Activated CD8-positive, alpha-beta T cell treated with anti-CD3 and anti-CD28 coated beads for 36 hours (primary cell): ENCODE data around the gene MRPL1. TPM values are rescaled to one million over a fixed set of nuclear protein-coding genes. Genes with fewer than 3 reads are reported as not detected.
"Not testable (repeated sequence)": the region's sequence is repeated elsewhere in the genome, so short reads cannot be mapped to it uniquely, and the experiment has no call there.

Experiments
- ATAC-seq: fragments of 200-7000 bp; cut with Tn5 transposase; one replicate; pipeline ENCODE4 v1.10.0; 2021; ENCODE audit warnings: mild to moderate bottlenecking, moderate library complexity
- CTCF ChIA-PET: fragments of 350-600 bp; sonication (Branson Sonifier 250); formaldehyde crosslinking; loops from one replicate; lab custom pipeline; 2021; ENCODE audit warnings: antibody characterized with exemption; lab: Charles Lee
- POLR2A ChIA-PET: fragments of 350-600 bp; sonication (Branson Sonifier 250); formaldehyde crosslinking; loops from one replicate; lab custom pipeline; 2021; ENCODE audit warnings: antibody characterized with exemption; lab: Charles Lee
- DNase-seq: peaks from one replicate; pipeline ENCODE4 v3.0.0-alpha.2; 2020
- H3K27ac Mint-ChIP-seq: one replicate; pipeline ENCODE4 v1.8.0; 2021; ENCODE audit warnings: mild to moderate bottlenecking, mixed read lengths
- H3K27me3 Mint-ChIP-seq: one replicate; pipeline ENCODE4 v1.8.0; 2021; ENCODE audit warnings: mixed read lengths
- H3K36me3 Mint-ChIP-seq: one replicate; pipeline ENCODE4 v1.8.0; 2021; ENCODE audit warnings: low read depth, mixed read lengths
- H3K4me1 Mint-ChIP-seq: one replicate; pipeline ENCODE4 v1.8.0; 2021; ENCODE audit warnings: low read depth, mixed read lengths
- H3K4me3 Mint-ChIP-seq: one replicate; pipeline ENCODE4 v1.8.0; 2021; ENCODE audit warnings: mild to moderate bottlenecking, moderate library complexity, mixed read lengths
- H3K9me3 Mint-ChIP-seq: one replicate; pipeline ENCODE4 v1.8.0; 2021; ENCODE audit warnings: mixed read lengths
- CTCF ChIP-seq: fragments of 200-600 bp; IDR thresholded peaks from one replicate; pipeline ENCODE4 v1.8.0; 2022; ENCODE audit warnings: antibody characterized with exemption, mild to moderate bottlenecking
- intact Hi-C: fragments of 100-400 bp; cut with micrococcal nuclease; formaldehyde crosslinking; loops from one replicate; pipeline ENCODE4 v1.10.0; 2022
- total RNA-seq, 2 experiments: library from RNA; stranded (reverse); gene quantifications; one replicate each; pipeline ENCODE4 v1.2.3, GENCODE V29; 2021

Gene MRPL1
- total RNA-seq, 2 experiments from 2014 or later = 55.7 to 62.4 TPM

GRCh38 chr4:77983612-77984311 lies 121.1 kb downstream of the MRPL1 start:
- ATAC-seq, DNase-seq, H3K36me3 Mint-ChIP-seq, H3K4me3 Mint-ChIP-seq, CTCF ChIA-PET, H3K27ac Mint-ChIP-seq, POLR2A ChIA-PET, H3K27me3 Mint-ChIP-seq, H3K9me3 Mint-ChIP-seq, intact Hi-C loops, H3K4me1 Mint-ChIP-seq: not testable (repeated sequence)

- no peaks in the 10 kb centered on the region for H3K36me3 Mint-ChIP-seq
- POLR2A ChIA-PET = no interaction called here
- no peaks in the 10 kb centered on the region for H3K9me3 Mint-ChIP-seq
- intact Hi-C loops = no loop called here
- H3K4me3 Mint-ChIP-seq = no peak overlapping the region
- DNase-seq (no peak), ATAC-seq (no peak)
- H3K27me3 Mint-ChIP-seq = peaks cover 7% of the 10 kb centered on the region
- no peak for TF ChIP-seq CTCF
- no peak overlapping the region for H3K27ac Mint-ChIP-seq
- H3K4me1 Mint-ChIP-seq = no peaks in the 10 kb centered on the region
- CTCF ChIA-PET = interaction anchor here (1.3 to 1.5 kb wide), 2 partner anchors 27 to 30 kb away, joined by 4 to 5 read pairs; no protein-coding TSS in a partner anchor
Measured at GRCh38 chr4:77989968-77990367, 127.3 kb downstream of the MRPL1 start.

- Mint-ChIP-seq H3K4me1 (no peaks in the 10 kb centered on the region), H3K27me3 (peaks cover 7% of the 10 kb centered on the region), H3K27ac (no peak overlapping the region), H3K36me3 (no peaks in the 10 kb centered on the region), H3K9me3 (no peaks in the 10 kb centered on the region), H3K4me3 (no peak overlapping the region)
- ATAC-seq (no peak), DNase-seq (no peak)
- TF ChIP-seq CTCF = no peak
- ChIA-PET CTCF (interaction anchor here (1.3 kb wide), 1 partner anchor 27 kb away, joined by 4 read pairs; no protein-coding TSS in a partner anchor), POLR2A (no interaction called here)
- intact Hi-C loops = no loop called here
Measured at GRCh38 chr4:77990456-77990855, 127.8 kb downstream of the MRPL1 start.

GRCh38 chr4:77990904-77991358 lies 128.3 kb downstream of the MRPL1 start:
- CTCF ChIA-PET = no interaction called here
- DNase-seq = no peak

GRCh38 chr4:77992581-77992980 lies 130.0 kb downstream of the MRPL1 start:
- DNase-seq (no peak), ATAC-seq (no peak)
- TF ChIP-seq CTCF = no peak
- intact Hi-C loops = no loop called here
- Mint-ChIP-seq H3K4me1 (no peaks in the 10 kb centered on the region), H3K36me3 (no peaks in the 10 kb centered on the region), H3K27me3 (peaks cover 7% of the 10 kb centered on the region), H3K4me3 (no peak overlapping the region), H3K9me3 (no peaks in the 10 kb centered on the region), H3K27ac (no peak overlapping the region)
- CTCF ChIA-PET = no interaction called here
- POLR2A ChIA-PET = no interaction called here

More at GRCh38 chr4:77990904-77991358, 128.3 kb downstream of the MRPL1 start:
- POLR2A ChIA-PET = no interaction called here
- no peaks in the 10 kb centered on the region for H3K4me1 Mint-ChIP-seq
- H3K36me3 Mint-ChIP-seq = no peaks in the 10 kb centered on the region
- H3K27ac Mint-ChIP-seq = no peak overlapping the region
- no peak for ATAC-seq
- peaks cover 7% of the 10 kb centered on the region for H3K27me3 Mint-ChIP-seq
- H3K9me3 Mint-ChIP-seq = no peaks in the 10 kb centered on the region
- no peak overlapping the region for H3K4me3 Mint-ChIP-seq
- intact Hi-C loops = no loop called here
- no peak for TF ChIP-seq CTCF
